ENCODE data around the gene RNU1-4.
"Not testable (repeated sequence)": the region's sequence is repeated elsewhere in the genome, so short reads cannot be mapped to it uniquely, and the experiment has no call there.

DNA sequence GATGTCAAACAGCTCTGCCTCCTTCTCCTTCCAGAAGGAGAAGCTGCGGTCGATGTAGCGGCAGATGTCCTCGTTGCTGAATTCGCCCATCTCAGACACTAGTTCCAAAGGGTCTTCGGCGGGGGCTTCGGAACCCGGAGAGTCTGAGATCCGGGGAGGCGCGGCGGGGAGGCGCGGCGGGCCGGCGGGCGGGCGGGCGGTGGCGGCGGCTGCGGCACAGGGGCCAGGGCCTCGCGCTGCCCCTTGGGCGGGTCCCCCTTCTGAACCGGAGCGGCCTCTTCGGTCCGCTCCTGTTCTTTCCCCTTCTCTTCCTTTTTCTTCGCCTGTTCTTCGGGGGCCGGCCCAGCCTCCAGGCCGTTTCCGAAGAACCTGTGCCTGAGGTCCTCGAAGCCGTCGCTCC is 48.0 kb upstream of the RNU1-4 start:
- TF ChIP-seq, protein P1, sequence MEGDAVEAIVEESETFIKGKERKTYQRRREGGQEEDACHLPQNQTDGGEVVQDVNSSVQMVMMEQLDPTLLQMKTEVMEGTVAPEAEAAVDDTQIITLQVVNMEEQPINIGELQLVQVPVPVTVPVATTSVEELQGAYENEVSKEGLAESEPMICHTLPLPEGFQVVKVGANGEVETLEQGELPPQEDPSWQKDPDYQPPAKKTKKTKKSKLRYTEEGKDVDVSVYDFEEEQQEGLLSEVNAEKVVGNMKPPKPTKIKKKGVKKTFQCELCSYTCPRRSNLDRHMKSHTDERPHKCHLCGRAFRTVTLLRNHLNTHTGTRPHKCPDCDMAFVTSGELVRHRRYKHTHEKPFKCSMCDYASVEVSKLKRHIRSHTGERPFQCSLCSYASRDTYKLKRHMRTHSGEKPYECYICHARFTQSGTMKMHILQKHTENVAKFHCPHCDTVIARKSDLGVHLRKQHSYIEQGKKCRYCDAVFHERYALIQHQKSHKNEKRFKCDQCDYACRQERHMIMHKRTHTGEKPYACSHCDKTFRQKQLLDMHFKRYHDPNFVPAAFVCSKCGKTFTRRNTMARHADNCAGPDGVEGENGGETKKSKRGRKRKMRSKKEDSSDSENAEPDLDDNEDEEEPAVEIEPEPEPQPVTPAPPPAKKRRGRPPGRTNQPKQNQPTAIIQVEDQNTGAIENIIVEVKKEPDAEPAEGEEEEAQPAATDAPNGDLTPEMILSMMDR (IDR thresholded peaks at IDR 0.05; ENCODE audit: low read depth, low read length): not testable (repeated sequence)
- TF ChIP-seq POLR2A (IDR thresholded peaks at IDR 0.05; ENCODE audit: extremely low read depth, insufficient read length): not testable (repeated sequence)
